ENCODE results near the gene PLA2G4B. TPM values are rescaled to one million over a fixed set of nuclear protein-coding genes. Genes with fewer than 3 reads are reported as not detected.

The PLA2G4B gene
- total and polyA plus RNA-seq, 10 of the 15 experiments (the other 5 are each of a cell fraction or from before 2014, with no cell fraction given) = 0.22 to 6.6 (median 2.9) TPM

DNA sequence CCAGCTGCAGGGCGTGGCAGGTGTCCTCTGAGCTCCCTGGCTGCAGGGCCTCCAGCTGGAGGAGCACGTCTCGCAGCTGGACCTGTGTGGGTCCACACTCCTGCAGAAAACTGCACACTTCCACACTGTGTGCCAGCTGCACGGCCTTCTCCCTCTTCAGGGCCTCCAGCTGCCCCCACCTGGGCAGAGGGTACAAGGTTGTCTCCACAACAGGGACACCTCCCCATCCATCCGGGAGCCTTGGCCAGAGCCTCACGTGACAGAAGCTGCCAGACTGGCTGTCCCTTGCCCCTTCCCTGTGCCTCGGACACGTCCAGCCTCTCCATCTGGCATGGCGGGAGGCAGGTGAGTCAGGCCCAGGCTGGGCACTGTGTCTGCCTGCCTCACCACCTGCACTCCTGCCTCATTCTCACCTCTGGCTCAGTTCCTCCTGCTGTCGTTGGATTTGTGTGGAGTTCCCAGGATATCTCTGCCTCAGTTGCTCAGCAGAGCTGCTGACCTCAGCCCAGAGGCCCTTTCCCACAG is 40.7 kb downstream of the PLA2G4B start (continued):
- TF ChIP-seq NRF1 (conservative IDR thresholded peaks at IDR 0.05; ENCODE audit: low read depth, low read length) (no peak), ASH2L (IDR thresholded peaks at IDR 0.05; ENCODE audit: borderline replicate concordance, low read depth) (no peak), HDAC6 (IDR thresholded peaks at IDR 0.05; ENCODE audit: unreplicated experiment) (no peak), KLF5 (IDR thresholded peaks at IDR 0.05; ENCODE audit: partially characterized antibody) (no peak), E2F4 (IDR thresholded peaks at IDR 0.05; ENCODE audit: low read depth, low read length) (no peak)

GRCh38 chr15:41880156-41880877 is 41.7 kb downstream of the PLA2G4B start:
- Histone ChIP-seq H2AFZ (ENCODE audit: control insufficient read depth, low read depth, low read length) (no peak overlapping the region), H3K79me2 (ENCODE audit: control insufficient read depth, insufficient read depth, low read length) (no peaks in the 10 kb centered on the region), H4K20me1 (ENCODE audit: control insufficient read depth, insufficient read depth) (no peaks in the 10 kb centered on the region), H3K4me1 (ENCODE audit: control insufficient read depth, insufficient read depth, low read length) (no peaks in the 10 kb centered on the region), H3K9ac (ENCODE audit: control insufficient read depth, insufficient read depth, low read length) (no peak overlapping the region), H3K4me2 (ENCODE audit: control insufficient read depth, insufficient read depth) (no peak overlapping the region), H3K27ac (ENCODE audit: control insufficient read depth, insufficient read depth) (no peak overlapping the region), H3K9me3 (replicated peaks; ENCODE audit: control insufficient read depth, insufficient read depth, low read length) (no peaks in the 10 kb centered on the region), H3K36me3 (ENCODE audit: control insufficient read depth in 2 of 2, insufficient read depth in 2 of 2, low read length in 1 of 2) (no peaks in the 10 kb centered on the region), H3K27me3 (replicated peaks in 1 of 2; ENCODE audit: control insufficient read depth in 2 of 2, insufficient read depth in 2 of 2, low read length in 1 of 2) (peaks cover 0 to 2% of the 10 kb centered on the region in 2 experiments; a peak in 2 of 4 replicates), H3K4me3 (no peak overlapping the region)
- FAIRE-seq (no peak), DNase-seq (ENCODE audit: low read depth, low spot score) (no peak), ATAC-seq (no peak)
- ChIA-PET RAD21 (ENCODE audit: unreplicated experiment) (interaction anchor here (1.3 kb wide), 1 partner anchor 104 kb away, joined by 3 read pairs; no protein-coding TSS in a partner anchor), CTCF (interaction anchor here (0.7 kb wide), 1 partner anchor 32 kb away, joined by 3 read pairs; no protein-coding TSS in a partner anchor), SMC1A (ENCODE audit: uncharacterized antibody, unreplicated experiment) (no interaction called here), POLR2A (no interaction called here)
- BruUV-seq (replicated peaks) = no TSS peak
- WGBS (ENCODE audit: insufficient coverage, insufficient replicate concordance, low lambda C conversion rate, missing lambda C conversion rate) = 53% methylated on average over 10 of the region's 10 CpGs
- in situ Hi-C loops (cut with MboI) (no loop called here), intact Hi-C loops (cut with micrococcal nuclease; ENCODE audit: unreplicated experiment) (no loop called here)
- TF ChIP-seq BRCA1 (IDR thresholded peaks at IDR 0.05; ENCODE audit: low read depth, low read length) = no peak
- TF ChIP-seq, protein P1, sequence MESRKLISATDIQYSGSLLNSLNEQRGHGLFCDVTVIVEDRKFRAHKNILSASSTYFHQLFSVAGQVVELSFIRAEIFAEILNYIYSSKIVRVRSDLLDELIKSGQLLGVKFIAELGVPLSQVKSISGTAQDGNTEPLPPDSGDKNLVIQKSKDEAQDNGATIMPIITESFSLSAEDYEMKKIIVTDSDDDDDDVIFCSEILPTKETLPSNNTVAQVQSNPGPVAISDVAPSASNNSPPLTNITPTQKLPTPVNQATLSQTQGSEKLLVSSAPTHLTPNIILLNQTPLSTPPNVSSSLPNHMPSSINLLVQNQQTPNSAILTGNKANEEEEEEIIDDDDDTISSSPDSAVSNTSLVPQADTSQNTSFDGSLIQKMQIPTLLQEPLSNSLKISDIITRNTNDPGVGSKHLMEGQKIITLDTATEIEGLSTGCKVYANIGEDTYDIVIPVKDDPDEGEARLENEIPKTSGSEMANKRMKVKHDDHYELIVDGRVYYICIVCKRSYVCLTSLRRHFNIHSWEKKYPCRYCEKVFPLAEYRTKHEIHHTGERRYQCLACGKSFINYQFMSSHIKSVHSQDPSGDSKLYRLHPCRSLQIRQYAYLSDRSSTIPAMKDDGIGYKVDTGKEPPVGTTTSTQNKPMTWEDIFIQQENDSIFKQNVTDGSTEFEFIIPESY (IDR thresholded peaks at IDR 0.05) = no peak
- no peak for TF ChIP-seq MXI1 (IDR thresholded peaks at IDR 0.05; ENCODE audit: low read depth, low read length)
- TF ChIP-seq, protein P2, sequence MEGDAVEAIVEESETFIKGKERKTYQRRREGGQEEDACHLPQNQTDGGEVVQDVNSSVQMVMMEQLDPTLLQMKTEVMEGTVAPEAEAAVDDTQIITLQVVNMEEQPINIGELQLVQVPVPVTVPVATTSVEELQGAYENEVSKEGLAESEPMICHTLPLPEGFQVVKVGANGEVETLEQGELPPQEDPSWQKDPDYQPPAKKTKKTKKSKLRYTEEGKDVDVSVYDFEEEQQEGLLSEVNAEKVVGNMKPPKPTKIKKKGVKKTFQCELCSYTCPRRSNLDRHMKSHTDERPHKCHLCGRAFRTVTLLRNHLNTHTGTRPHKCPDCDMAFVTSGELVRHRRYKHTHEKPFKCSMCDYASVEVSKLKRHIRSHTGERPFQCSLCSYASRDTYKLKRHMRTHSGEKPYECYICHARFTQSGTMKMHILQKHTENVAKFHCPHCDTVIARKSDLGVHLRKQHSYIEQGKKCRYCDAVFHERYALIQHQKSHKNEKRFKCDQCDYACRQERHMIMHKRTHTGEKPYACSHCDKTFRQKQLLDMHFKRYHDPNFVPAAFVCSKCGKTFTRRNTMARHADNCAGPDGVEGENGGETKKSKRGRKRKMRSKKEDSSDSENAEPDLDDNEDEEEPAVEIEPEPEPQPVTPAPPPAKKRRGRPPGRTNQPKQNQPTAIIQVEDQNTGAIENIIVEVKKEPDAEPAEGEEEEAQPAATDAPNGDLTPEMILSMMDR (IDR thresholded peaks at IDR 0.05 in 2 of 3, conservative IDR thresholded peaks at IDR 0.05 in 1 of 3; ENCODE audit: control insufficient read depth in 2 of 3, extremely low read depth in 1 of 3, insufficient read depth in 1 of 3, low read depth in 3 of 3, low read length in 3 of 3) = no peak
- TF ChIP-seq TAF1 (IDR thresholded peaks at IDR 0.05; ENCODE audit: borderline replicate concordance, low read depth, low read length) = no peak
- no peak for TF ChIP-seq JUND (IDR thresholded peaks at IDR 0.05; ENCODE audit: low read depth, low read length)
- no peak for TF ChIP-seq TCF12 (IDR thresholded peaks at IDR 0.05; ENCODE audit: low read depth, low read length)
- no peak for TF ChIP-seq E2F8 (IDR thresholded peaks at IDR 0.05; ENCODE audit: low read depth, partially characterized antibody)
- no peak for TF ChIP-seq TARDBP (IDR thresholded peaks at IDR 0.05; ENCODE audit: borderline replicate concordance)

All from GM12878 (cell line).